Nucleus accumbens (tissue), 56 donors: ENCODE data around the gene DOCK9.

Source experiments
- DNase-seq, 56 donors: peaks; one replicate each; lab custom pipeline; 2025; lab: John Stamatoyannopoulos, UW

The DOCK9 gene

GRCh38 chr13:98785405-98785804 is 192.5 kb downstream of the DOCK9 start:
- DNase-seq: no peak

DNA sequence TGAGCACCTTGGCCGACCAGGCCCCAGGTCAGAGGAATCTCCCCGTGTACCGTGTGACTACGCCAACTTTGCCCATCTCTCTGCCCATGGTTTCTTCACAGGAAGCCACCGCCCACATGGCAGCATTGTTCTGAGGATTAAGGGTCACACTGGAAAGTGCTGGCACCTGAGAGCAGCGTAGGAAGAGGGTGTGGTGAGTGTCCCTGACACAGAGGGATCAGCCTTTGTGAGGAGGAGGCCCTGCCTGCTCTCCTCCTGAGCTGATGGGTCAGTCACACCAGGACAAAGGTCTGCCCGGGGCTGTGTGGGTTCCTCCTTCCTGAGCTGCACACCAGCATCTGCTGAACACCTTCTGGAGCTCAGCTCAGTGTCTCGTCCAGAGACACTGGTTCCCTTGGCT is 193.2 kb downstream of the DOCK9 start:
- no peak for DNase-seq

DNA sequence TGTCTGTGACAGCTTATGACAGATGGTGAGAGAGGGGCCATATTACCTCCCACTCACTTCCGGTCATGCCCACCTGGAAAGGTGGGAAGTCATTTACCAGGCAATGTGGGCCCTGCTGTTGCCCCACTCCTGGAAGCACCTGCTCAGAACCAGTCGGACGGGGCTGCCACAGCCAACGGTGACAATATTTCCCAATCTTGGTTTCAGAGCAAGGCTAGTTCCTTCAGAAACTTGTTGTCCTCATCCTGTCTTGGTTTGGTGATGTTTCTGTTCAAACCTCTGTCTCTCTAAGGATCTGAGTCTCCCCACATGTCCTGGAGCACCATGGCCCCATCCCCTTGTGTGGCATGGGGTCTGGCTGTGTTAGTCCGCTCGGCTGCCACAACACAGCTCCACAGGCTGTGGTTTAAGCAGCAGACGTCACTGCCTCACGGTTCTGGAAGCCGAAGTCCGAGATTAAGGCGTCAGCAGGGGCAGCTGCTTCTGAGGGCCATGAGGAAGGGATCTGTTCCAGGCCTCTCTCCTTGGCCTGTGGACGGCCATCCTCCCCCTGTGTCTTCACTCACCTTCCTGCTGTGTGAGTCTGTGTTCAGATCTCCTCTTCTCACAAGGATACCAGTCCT is 193.9 kb downstream of the DOCK9 start:
- no peak for DNase-seq

DNA sequence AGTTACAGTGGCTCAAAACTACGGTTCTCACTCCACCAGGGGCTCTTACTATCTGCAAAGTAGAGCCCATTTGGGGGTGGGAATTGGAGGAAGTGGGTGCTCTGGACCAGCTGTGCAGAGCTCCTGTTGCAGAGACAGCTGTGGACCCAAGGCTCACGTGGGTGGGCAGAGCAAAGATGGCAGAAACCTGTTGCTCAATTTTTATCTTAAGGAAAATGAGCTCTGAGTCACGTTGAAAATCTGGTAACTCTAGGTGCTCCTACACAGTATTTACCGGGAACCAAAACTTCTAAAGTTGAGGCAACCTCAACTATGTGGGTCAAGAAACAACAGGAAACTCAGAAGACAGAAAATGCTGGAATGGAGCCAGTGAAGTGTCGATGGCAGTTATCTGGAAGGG is 195.2 kb downstream of the DOCK9 start:
- no peak for DNase-seq

- no peak for DNase-seq
These were observed 196.0 kb downstream of the DOCK9 start for GRCh38 chr13:98781905-98782304.

DNA sequence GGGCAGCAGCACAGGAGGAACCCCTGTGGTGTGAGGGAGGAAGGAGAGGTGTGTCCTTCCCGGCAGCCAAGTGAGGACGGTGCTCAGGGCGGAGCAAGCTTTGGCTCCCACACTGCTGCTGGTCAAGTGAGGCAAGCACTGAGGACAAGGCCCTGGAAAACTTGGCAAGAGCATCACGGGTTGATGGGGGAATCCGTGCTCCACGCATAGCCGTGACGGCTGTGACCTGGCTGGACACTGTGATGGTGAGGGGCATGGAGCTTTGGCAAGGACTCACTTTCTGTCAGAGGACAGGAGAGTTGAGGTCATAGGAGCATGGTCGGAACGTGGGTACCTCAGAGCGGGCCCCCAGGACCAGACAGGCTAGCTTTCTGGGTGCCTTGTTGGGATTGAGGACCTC is 196.4 kb downstream of the DOCK9 start:
- no peak for DNase-seq

DNA sequence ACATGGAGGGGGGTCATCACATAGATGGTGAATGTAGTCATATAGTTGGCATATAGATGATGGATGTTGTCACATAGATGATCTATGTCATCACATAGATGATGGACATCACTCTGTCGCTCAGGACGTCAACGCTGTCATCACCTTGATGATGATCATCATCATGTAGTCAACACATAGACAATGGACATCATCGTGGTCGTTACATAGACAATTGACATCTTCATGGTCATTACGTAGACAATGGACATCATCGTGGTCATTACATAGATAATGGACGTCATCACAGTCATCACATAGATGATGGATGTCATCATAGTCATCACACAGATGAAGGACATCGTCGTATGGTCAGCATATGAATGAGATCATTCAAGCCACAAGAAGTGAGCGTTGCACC is 196.8 kb downstream of the DOCK9 start:
- DNase-seq: no peak

DNA sequence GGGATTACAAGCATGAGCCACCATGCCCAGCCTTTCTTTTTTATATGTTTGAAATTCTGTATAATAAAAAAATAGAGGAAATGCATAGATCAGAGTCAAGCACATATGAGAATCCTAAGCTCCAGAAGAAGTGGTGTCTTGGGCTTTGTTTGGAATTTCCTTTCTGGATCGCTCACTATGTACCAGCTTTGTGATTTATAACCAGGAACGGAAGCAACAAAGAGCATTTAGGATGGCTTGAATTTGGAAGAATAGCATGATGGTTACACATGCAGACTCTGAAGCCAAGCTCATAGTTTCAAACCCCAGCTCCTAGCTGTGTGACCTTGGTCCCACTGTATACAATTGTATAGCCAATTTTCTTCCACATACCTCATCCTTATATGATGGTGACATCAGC is 197.4 kb downstream of the DOCK9 start:
- DNase-seq: no peak

DNA sequence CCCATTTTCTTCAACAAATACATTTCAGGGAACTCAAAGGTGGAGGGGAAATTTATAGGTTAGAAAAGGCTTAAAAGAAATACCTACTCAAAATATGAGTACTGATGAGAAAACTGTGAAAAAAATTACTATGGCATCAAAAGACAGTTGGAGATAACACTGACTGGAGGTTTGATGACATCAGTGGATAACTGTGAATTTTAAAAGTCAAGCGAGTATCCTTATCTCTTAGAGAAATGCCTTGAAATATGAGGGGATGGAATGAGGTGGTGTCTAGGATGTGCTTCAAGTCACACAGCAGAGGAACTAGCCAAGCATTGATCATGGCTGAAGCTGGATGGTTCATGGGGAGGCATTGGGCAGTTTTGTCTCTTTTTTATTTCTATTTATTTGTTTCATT is 198.2 kb downstream of the DOCK9 start:
- DNase-seq: no peak

- no peak for DNase-seq
These were observed 199.1 kb downstream of the DOCK9 start for GRCh38 chr13:98778749-98779148.

DNA sequence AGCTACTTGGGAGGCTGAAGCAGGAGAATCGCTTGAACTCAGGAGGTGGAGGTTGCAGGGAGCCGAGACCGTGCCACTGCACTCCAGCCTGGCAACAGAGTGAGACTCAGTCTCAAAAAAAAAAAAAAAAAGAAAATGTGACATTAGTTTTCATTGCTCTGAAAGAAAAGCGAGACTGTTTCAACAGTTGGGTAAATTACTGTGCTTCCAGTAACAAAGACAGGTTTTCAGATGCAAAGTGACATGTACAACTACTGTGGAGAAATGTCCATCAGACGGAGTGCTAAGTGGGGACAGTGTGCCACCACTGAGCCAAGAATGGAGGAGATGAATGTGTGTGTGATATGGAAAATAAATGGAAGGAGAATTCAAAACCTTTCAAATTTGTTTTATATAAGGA is 201.2 kb downstream of the DOCK9 start:
- DNase-seq: no peak

- DNase-seq: no peak
These were observed 201.8 kb downstream of the DOCK9 start for GRCh38 chr13:98775844-98776598.

GRCh38 chr13:98775386-98775785 is 202.5 kb downstream of the DOCK9 start:
- no peak for DNase-seq

GRCh38 chr13:98774776-98775175 is 203.1 kb downstream of the DOCK9 start:
- DNase-seq: no peak

DNA sequence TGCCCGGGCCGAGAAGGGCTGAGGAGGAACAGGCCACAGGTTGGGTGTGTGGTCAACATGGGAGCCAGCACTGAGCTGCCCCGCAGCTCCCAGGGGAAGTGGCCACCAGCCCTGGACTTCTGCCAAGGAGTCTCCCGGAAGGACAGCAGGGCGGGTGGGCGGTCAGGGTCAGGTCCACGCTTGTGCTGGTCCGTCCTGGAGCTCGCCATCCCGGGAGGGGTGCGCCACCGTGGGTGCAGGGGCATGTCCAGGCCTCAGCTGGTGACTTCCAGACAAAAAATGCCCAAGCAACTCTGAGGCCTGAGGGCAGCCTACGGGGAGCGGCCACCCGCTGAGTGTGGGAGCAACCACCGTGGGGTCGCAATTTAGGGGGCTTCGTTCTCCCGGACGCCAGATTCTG is 203.9 kb downstream of the DOCK9 start:
- DNase-seq: no peak

GRCh38 chr13:98772794-98773452 is 204.9 kb downstream of the DOCK9 start:
- DNase-seq: no peak

- no peak for DNase-seq
These were observed 205.8 kb downstream of the DOCK9 start for GRCh38 chr13:98771838-98772611.

GRCh38 chr13:98769736-98770135 is 208.1 kb downstream of the DOCK9 start:
- DNase-seq: no peak

DNA sequence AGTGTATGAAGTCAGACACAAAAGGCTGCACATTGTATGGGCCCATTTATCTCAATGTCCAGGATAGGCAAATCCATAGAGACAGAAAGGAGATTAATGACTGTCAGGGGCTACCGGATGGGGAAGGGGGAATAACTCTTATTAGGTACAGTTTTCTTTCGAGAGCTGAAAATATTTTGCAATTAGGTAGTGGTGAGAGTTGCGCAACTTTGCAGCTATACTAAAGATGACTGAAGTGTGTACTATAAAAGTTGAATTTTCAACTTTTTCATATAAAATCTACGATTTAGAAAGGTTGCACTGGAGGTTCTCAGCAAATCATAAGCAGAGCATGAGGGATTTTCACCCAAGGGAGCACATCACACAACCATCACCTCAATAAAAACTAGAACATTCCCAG is 209.3 kb downstream of the DOCK9 start:
- DNase-seq: no peak

GRCh38 chr13:98766697-98767096 is 211.2 kb downstream of the DOCK9 start:
- DNase-seq: no peak

DNA sequence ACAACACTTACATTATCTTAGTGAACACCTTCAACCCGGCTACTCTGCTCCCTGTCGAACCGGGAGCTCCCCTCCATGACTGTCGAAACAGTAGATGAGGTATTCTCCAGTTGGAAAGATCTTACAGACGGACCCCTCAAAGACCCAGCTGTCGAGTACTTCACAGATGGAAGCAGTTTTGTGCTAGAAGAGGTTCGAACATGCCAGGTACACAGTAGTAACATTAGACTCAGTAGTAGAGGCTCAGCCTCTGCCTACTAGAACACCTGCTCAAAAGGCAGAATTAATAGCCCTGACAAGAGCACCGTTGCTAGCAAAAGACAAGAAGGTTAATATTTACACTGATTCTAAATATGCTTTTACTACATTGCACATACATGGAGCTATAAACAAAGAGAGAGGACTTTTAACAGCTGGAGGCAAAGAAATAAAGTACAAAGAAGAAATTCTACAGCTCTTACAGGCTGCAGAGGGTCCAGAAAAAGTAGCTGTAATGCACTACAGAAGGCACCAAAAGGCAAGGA is 211.8 kb downstream of the DOCK9 start:
- no peak for DNase-seq
